Inflammatory macrophage (primary cell): Measurements from ENCODE around the gene WDR59.
A peak's percentile ranks its signal among the peaks of the same experiment; 100 is the strongest.
"Not testable (repeated sequence)": the region's sequence is repeated elsewhere in the genome, so short reads cannot be mapped to it uniquely, and the experiment has no call there.

ENCODE experiments used
- DNase-seq, 2 donors: peaks; one replicate each; pipeline ENCODE4 v3.0.0-alpha.2; 2020 to 2022

WDR59 gene

GRCh38 chr16:75011634-75012307 lies 26.8 kb upstream of the WDR59 start:
- DNase-seq = peak; percentile 27 to 70

GRCh38 chr16:75010427-75010826 lies 25.5 kb upstream of the WDR59 start:
- no peak for DNase-seq

GRCh38 chr16:75007443-75007842 lies 22.5 kb upstream of the WDR59 start:
- no peak for DNase-seq

GRCh38 chr16:75005697-75006096 lies 20.8 kb upstream of the WDR59 start:
- no peak for DNase-seq

GRCh38 chr16:75004460-75004859 lies 19.5 kb upstream of the WDR59 start:
- DNase-seq = no peak

GRCh38 chr16:75003931-75004330 lies 19.0 kb upstream of the WDR59 start:
- DNase-seq = no peak

GRCh38 chr16:75002474-75002873 lies 17.6 kb upstream of the WDR59 start:
- peak in 1 of 2 donors; percentile 15 for DNase-seq

GRCh38 chr16:75000481-75001081 lies 15.7 kb upstream of the WDR59 start:
- no peak for DNase-seq

- no peak for DNase-seq
These were observed 14.9 kb upstream of the WDR59 start for GRCh38 chr16:74999609-75000480.

- peak in 1 of 2 donors; percentile 30 for DNase-seq
These were observed 14.3 kb upstream of the WDR59 start for GRCh38 chr16:74999219-74999608.

- peak; percentile 61 to 70 for DNase-seq
These were observed 13.7 kb upstream of the WDR59 start, which contains the start of gene ZNRF1 for GRCh38 chr16:74998481-74999218. Gene ZNRF1 (plus strand): TSS chr16:74999024. CDS start chr16:74999672, 648 bp downstream.

- DNase-seq = no peak
These were observed 12.1 kb upstream of the WDR59 start for GRCh38 chr16:74997042-74997491.

- no peak for DNase-seq
These were observed 11.1 kb upstream of the WDR59 start for GRCh38 chr16:74995986-74996385.

- no peak for DNase-seq
These were observed 6.9 kb upstream of the WDR59 start for GRCh38 chr16:74991593-74992403.

- DNase-seq = no peak
These were observed 6.3 kb upstream of the WDR59 start for GRCh38 chr16:74991268-74991592.

- DNase-seq = no peak
These were observed 5.9 kb upstream of the WDR59 start for GRCh38 chr16:74990832-74991231.

- DNase-seq = not testable (repeated sequence)
These were observed 4.9 kb upstream of the WDR59 start for GRCh38 chr16:74989864-74990263.

GRCh38 chr16:74987027-74987681 lies 2.2 kb upstream of the WDR59 start:
- DNase-seq = no peak

GRCh38 chr16:74984194-74984528 lies 762 bp downstream of the WDR59 start:
- DNase-seq = no peak

GRCh38 chr16:74982256-74982655 lies 2.7 kb downstream of the WDR59 start:
- DNase-seq = peak; percentile 15 to 64

- DNase-seq = no peak
These were observed 9.3 kb downstream of the WDR59 start for GRCh38 chr16:74975591-74975990.
